AML-193 (cell line): Measurements from ENCODE around the gene ITPKA.

ENCODE experiments used
- DNase-seq, 2 experiments: peaks; one replicate each; lab custom pipeline; 2025; lab: John Stamatoyannopoulos, UW

ITPKA gene

GRCh38 chr15:41511331-41511898 lies 17.7 kb downstream of the ITPKA start:
- no peak for DNase-seq

- DNase-seq = no peak
Observed at GRCh38 chr15:41511899-41512369, 18.3 kb downstream of the ITPKA start.

GRCh38 chr15:41512512-41512939 lies 18.9 kb downstream of the ITPKA start:
- DNase-seq = no peak

- no peak for DNase-seq
Observed at GRCh38 chr15:41512940-41513505, 19.3 kb downstream of the ITPKA start.

GRCh38 chr15:41513506-41514227 lies 20.0 kb downstream of the ITPKA start, which contains the start of gene LTK:
LTK (minus strand) TSS chr15:41513827; CDS start chr15:41513709, 118 bp downstream.
- DNase-seq = no peak

- no peak for DNase-seq
Observed at GRCh38 chr15:41517895-41518449, 24.3 kb downstream of the ITPKA start.

GRCh38 chr15:41520636-41521035 lies 27.0 kb downstream of the ITPKA start:
- DNase-seq = no peak

GRCh38 chr15:41521614-41522013 lies 27.9 kb downstream of the ITPKA start:
- DNase-seq = no peak

- no peak for DNase-seq
Observed at GRCh38 chr15:41523097-41523496, 29.4 kb downstream of the ITPKA start.

GRCh38 chr15:41530363-41530956 lies 36.8 kb downstream of the ITPKA start:
- no peak for DNase-seq

- DNase-seq = no peak
Observed at GRCh38 chr15:41535544-41535943, 41.9 kb downstream of the ITPKA start.

- no peak for DNase-seq
Observed at GRCh38 chr15:41536866-41537265, 43.2 kb downstream of the ITPKA start.

- no peak for DNase-seq
Observed at GRCh38 chr15:41543521-41543870, 49.8 kb downstream of the ITPKA start.

- no peak for DNase-seq
Observed at GRCh38 chr15:41544650-41545015, 51.0 kb downstream of the ITPKA start.

GRCh38 chr15:41545218-41545617 lies 51.5 kb downstream of the ITPKA start:
- no peak for DNase-seq

- no peak for DNase-seq
Observed at GRCh38 chr15:41546851-41547786, 53.4 kb downstream of the ITPKA start.

GRCh38 chr15:41550066-41550775 lies 56.5 kb downstream of the ITPKA start:
- DNase-seq = no peak
